T-cell (primary cell): ENCODE data around the gene RFPL3. TPM values are rescaled to one million over a fixed set of nuclear protein-coding genes. Genes with fewer than 3 reads are reported as not detected.
"Not testable (repeated sequence)": the region's sequence is repeated elsewhere in the genome, so short reads cannot be mapped to it uniquely, and the experiment has no call there.

Source experiments
- ATAC-seq, 4 experiments: fragments of 200-7000 bp in 3 of 4; fragments of 150-1000 bp in 1 of 4; cut with Tn5 transposase; replicated peaks in 1 of 4; 1 replicate in 3 of 4; 2 replicates in 1 of 4; pipeline ENCODE4 v1.10.0; 2021; ENCODE audit warnings: moderate library complexity in 3 of 4, mild to moderate bottlenecking in 2 of 4, moderate number of reproducible peaks in 1 of 4
- CTCF ChIA-PET, 2 donors: fragments of 300-600 bp; sonication (Branson Sonifier 250); formaldehyde crosslinking; loops; one replicate each; lab custom pipeline; 2022; ENCODE audit warnings: antibody characterized with exemption in 2 of 2; lab: Charles Lee
- POLR2A ChIA-PET, 2 donors: fragments of 300-600 bp; sonication (Branson Sonifier 250); formaldehyde crosslinking; loops; one replicate each; lab custom pipeline; 2022; ENCODE audit warnings: antibody characterized with exemption in 2 of 2; lab: Charles Lee
- DNase-seq, 35 experiments: peaks; one replicate each; pipeline versions ENCODE4 v3.0.0 to v3.0.0-alpha.2; 2013 to 2023
- H3K27ac ChIP-seq: one replicate; pipeline ENCODE4 v1.5.1; 2013; ENCODE audit warnings: low read length
- H3K27me3 ChIP-seq, 2 experiments: replicated peaks in 1 of 2; 1 replicate in 1 of 2; 2 replicates in 1 of 2; pipeline versions ENCODE4 v1.6.1 to v1.7.0; 2013; ENCODE audit warnings: low read length in 1 of 2, mixed read lengths in 1 of 2; ENCODE audit not compliant: control insufficient read depth in 2 of 2, insufficient read depth in 2 of 2; ENCODE audit errors: extremely low read depth in 1 of 2
- H3K36me3 ChIP-seq, 2 donors: 1 replicate in 1 of 2; 2 replicates in 1 of 2; pipeline versions ENCODE4 v1.6.1 to v1.7.0; 2013; ENCODE audit warnings: low read length in 1 of 2; ENCODE audit not compliant: control insufficient read depth in 2 of 2, insufficient read depth in 1 of 2; ENCODE audit errors: extremely low read depth in 1 of 2
- H3K4me1 ChIP-seq, 2 experiments: 1 replicate in 1 of 2; 2 replicates in 1 of 2; pipeline versions ENCODE4 v1.6.1 to v1.7.0; 2013; ENCODE audit warnings: low read length in 2 of 2, mixed read lengths in 1 of 2; ENCODE audit not compliant: insufficient read depth in 2 of 2, control insufficient read depth in 1 of 2; ENCODE audit errors: extremely low read depth in 1 of 2
- H3K4me3 ChIP-seq, 2 donors: 1 replicate in 1 of 2; 2 replicates in 1 of 2; pipeline versions ENCODE4 v1.5.1 to v1.7.0; 2013; ENCODE audit warnings: mild to moderate bottlenecking in 2 of 2, low read length in 1 of 2, moderate library complexity in 1 of 2; ENCODE audit not compliant: control insufficient read depth in 1 of 2; ENCODE audit errors: extremely low read depth in 1 of 2
- H3K9me3 ChIP-seq: 2 replicates; pipeline ENCODE4 v1.7.0; 2013
- H3K27ac Mint-ChIP-seq, 2 donors: one replicate each; pipeline ENCODE4 v1.8.0; 2020 to 2021; ENCODE audit warnings: mild to moderate bottlenecking in 2 of 2, mixed read lengths in 2 of 2
- H3K27me3 Mint-ChIP-seq, 2 donors: one replicate each; pipeline ENCODE4 v1.8.0; 2021 to 2022; ENCODE audit warnings: mixed read lengths in 2 of 2
- H3K36me3 Mint-ChIP-seq: one replicate; pipeline ENCODE4 v1.8.0; 2021; ENCODE audit warnings: mixed read lengths
- H3K4me1 Mint-ChIP-seq, 3 donors: one replicate each; pipeline ENCODE4 v1.8.0; 2020 to 2022; ENCODE audit warnings: mixed read lengths in 3 of 3, mild to moderate bottlenecking in 1 of 3
- H3K4me3 Mint-ChIP-seq, 3 donors: one replicate each; pipeline ENCODE4 v1.8.0; 2020 to 2022; ENCODE audit warnings: mild to moderate bottlenecking in 3 of 3, mixed read lengths in 3 of 3, moderate library complexity in 3 of 3
- H3K9me3 Mint-ChIP-seq, 3 donors: one replicate each; pipeline ENCODE4 v1.8.0; 2020 to 2022; ENCODE audit warnings: mixed read lengths in 3 of 3
- WGBS: methylation state at CpG from one replicate; pipeline ENCODE4 v1.1.5; 2013; ENCODE audit warnings: missing lambda C conversion rate; ENCODE audit not compliant: insufficient coverage; 5-methylcytosine and 5-hydroxymethylcytosine counted together
- total RNA-seq, 35 experiments: library from RNA in 6 of 35; stranded (reverse) in 6 of 35; fragments of 120-200 nt in 1 of 35; gene quantifications; one replicate each; pipeline versions ENCODE4 v1.2.1 to v1.2.4 and lab custom pipeline; 2013 to 2026

Gene RFPL3
- total RNA-seq (not detected), total RNA-seq (lab: John Stamatoyannopoulos, UW) (0 to 0.05 (median 0) reads per million in 29 experiments)
- not detected for total RNA-seq (2013)

DNA sequence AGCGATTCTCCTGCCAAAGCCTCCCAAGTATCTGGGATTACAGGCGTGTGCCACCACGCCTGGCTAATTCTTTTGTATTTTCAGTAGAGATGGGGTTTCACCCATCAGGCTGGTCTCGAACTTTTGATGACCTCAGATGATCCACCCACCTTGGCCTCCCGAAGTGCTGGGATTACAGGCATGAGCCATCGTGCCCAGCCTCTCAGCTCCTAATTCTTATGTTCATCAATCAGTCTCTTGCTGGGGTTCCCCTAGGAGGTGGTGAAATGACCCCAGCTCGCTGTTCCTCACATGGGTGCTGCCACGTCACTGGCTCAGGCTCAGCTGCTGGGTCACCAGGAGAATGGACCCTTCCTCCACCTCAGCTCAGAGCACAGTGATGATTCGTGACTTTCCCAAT is at the start of gene RFPL3:
Gene RFPL3, plus strand, starts transcription at position 301 of the 400 bp plus-strand sequence. CDS start 205 bp downstream, outside the sequence.
- H3K9me3 ChIP-seq, POLR2A ChIA-PET, ATAC-seq, H3K36me3 Mint-ChIP-seq, DNase-seq, H3K27me3 Mint-ChIP-seq, H3K4me1 Mint-ChIP-seq, H3K27me3 ChIP-seq, H3K36me3 ChIP-seq, H3K27ac ChIP-seq, H3K4me3 ChIP-seq, CTCF ChIA-PET, H3K4me1 ChIP-seq, H3K27ac Mint-ChIP-seq, H3K9me3 Mint-ChIP-seq, H3K4me3 Mint-ChIP-seq: not testable (repeated sequence)
- 88% methylated on average over 1 of the region's 9 CpGs for WGBS

DNA sequence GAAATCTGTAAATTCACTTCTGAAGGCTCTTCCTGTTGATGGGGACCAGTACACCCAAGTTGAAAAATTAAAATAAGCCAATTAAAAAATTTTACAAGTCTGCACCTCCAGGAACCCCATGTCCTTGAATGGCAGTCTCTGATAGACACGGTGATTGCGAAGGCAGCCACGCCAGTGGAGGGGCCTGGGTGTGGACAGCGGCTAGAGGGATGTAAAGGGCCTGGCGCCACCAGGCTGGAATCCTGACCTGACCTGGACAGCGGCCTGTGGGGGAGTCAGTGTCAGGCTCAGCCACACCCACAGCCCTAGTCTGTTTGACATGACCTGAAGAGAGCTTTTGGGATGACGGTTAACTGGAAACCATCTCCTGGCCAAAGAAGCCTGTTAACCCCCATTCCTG is 49.5 kb upstream of the RFPL3 start:
- ChIA-PET POLR2A (no interaction called here), CTCF (no interaction called here)
- Mint-ChIP-seq H3K27ac (no peak overlapping the region), H3K27me3 (peaks cover 26 to 66% of the 10 kb centered on the region in 2 donors), H3K4me1 (no peaks in the 10 kb centered on the region), H3K9me3 (no peaks in the 10 kb centered on the region), H3K4me3 (no peak overlapping the region), H3K36me3 (no peaks in the 10 kb centered on the region)
- Histone ChIP-seq H3K27me3 (peaks cover 0 to 48% of the 10 kb centered on the region in 2 experiments), H3K36me3 (no peaks in the 10 kb centered on the region), H3K4me3 (no peak overlapping the region), H3K9me3 (no peaks in the 10 kb centered on the region), H3K4me1 (no peaks in the 10 kb centered on the region), H3K27ac (no peak overlapping the region)
- no peak for ATAC-seq
- DNase-seq: no peak
- 82% methylated on average over 6 of the region's 7 CpGs for WGBS

DNA sequence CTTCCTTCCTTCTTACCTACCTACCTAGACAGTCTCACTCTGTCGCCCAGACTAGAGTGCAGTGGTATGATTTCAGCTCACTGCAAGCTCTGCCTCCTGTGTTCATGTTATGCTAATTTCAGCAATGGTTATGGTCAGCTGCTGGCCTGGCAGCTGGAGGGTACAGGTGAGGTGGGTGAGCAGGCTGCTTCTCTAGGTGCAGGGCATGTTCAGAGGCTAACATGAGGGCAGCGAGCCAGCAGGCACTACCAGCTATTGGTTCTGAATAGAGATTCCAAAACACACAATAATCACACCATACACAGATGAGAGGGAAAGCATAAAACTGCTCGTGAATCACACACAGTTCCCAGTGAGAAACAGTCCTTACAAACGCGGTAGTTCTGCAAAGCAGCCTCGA is 48.7 kb upstream of the RFPL3 start:
- Histone ChIP-seq H3K4me3 (no peak overlapping the region), H3K27me3 (peaks cover 3 to 48% of the 10 kb centered on the region in 2 experiments), H3K36me3 (no peaks in the 10 kb centered on the region), H3K9me3 (no peaks in the 10 kb centered on the region), H3K4me1 (no peaks in the 10 kb centered on the region), H3K27ac (no peak overlapping the region)
- Mint-ChIP-seq H3K27ac (no peak overlapping the region), H3K27me3 (peaks cover 26 to 65% of the 10 kb centered on the region in 2 donors), H3K4me3 (no peak overlapping the region), H3K36me3 (no peaks in the 10 kb centered on the region), H3K9me3 (no peaks in the 10 kb centered on the region), H3K4me1 (no peaks in the 10 kb centered on the region)
- DNase-seq (no peak), ATAC-seq (no peak)
- CTCF ChIA-PET: no interaction called here
- POLR2A ChIA-PET: no interaction called here
- WGBS: 60% methylated on average over 2 of the region's 6 CpGs

DNA sequence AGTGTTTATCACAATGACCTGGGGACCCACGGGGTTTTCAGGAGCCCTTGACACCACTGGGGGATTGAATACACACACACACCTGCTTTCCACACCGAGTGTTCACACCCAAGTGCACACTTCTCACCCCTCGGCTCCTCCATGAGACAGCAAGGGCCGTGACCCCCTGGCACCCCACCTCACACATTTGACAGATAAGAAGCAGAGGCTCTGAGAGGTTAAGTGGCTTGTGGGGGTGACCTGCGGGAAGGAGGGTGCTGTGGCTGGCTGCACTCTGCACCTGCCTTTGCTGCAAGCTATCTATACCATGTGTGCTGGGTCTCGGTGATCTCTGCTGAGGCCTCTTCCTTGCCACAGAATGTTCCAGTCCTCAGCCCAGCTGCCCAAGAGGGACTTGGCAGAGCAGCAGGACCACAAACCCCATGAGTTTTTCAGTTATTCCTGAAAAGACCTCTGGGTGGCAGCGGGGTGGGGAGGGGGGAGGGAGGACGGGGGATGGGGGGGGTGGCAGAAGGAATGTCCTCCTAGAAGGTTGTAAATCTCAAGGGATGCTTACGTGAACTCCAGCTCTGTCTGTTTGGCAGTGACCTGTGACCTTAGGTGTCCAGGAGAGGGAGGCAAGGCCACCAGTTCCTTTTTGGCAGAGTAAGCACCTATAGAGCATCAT is 47.9 kb upstream of the RFPL3 start:
- Mint-ChIP-seq H3K27ac (no peak overlapping the region), H3K27me3 (peaks cover 26 to 60% of the 10 kb centered on the region in 2 donors), H3K36me3 (no peaks in the 10 kb centered on the region), H3K9me3 (no peaks in the 10 kb centered on the region), H3K4me3 (no peak overlapping the region), H3K4me1 (no peaks in the 10 kb centered on the region)
- POLR2A ChIA-PET: no interaction called here
- WGBS: 50% methylated on average over 2 of the region's 9 CpGs
- Histone ChIP-seq H3K4me1 (no peaks in the 10 kb centered on the region), H3K27ac (no peak overlapping the region), H3K27me3 (peaks cover 3 to 48% of the 10 kb centered on the region in 2 experiments), H3K9me3 (no peaks in the 10 kb centered on the region), H3K4me3 (no peak overlapping the region), H3K36me3 (no peaks in the 10 kb centered on the region)
- no peak for DNase-seq
- CTCF ChIA-PET: no interaction called here
- no peak for ATAC-seq

DNA sequence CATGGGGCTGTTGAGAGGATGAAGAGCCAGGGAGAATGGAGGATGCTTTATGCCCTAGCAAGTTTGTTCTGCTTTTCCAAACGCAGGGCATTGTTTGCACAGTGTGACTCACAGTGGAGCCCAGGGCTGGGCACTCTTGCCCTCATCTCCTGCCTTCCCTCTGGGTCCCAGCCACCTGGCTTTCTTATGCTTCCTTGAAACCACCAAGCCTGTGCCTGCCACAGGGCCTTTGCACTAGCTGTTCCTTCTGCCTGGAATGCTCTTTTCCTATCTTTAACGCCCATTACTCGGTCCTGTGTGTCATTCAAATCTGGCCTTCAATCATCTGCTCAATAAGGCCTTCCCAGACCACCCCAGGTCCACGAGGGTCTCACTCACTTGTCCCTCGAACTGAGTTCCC is 46.9 kb upstream of the RFPL3 start:
- no peaks in the 10 kb centered on the region for H3K36me3 Mint-ChIP-seq
- no peak overlapping the region for H3K27ac Mint-ChIP-seq
- H3K4me1 Mint-ChIP-seq: no peaks in the 10 kb centered on the region
- no peaks in the 10 kb centered on the region for H3K4me1 ChIP-seq
- H3K36me3 ChIP-seq: no peaks in the 10 kb centered on the region
- H3K27ac ChIP-seq: no peak overlapping the region
- peaks cover 28 to 50% of the 10 kb centered on the region in 2 donors for H3K27me3 Mint-ChIP-seq
- no peaks in the 10 kb centered on the region for H3K9me3 ChIP-seq
- H3K4me3 ChIP-seq: no peak overlapping the region
- DNase-seq: no peak
- CTCF ChIA-PET: no interaction called here
- peaks cover 3 to 41% of the 10 kb centered on the region in 2 experiments for H3K27me3 ChIP-seq
- POLR2A ChIA-PET: no interaction called here
- 55% methylated on average over 3 of the region's 5 CpGs for WGBS
- no peak for ATAC-seq
- H3K4me3 Mint-ChIP-seq: no peak overlapping the region
- H3K9me3 Mint-ChIP-seq: no peaks in the 10 kb centered on the region

DNA sequence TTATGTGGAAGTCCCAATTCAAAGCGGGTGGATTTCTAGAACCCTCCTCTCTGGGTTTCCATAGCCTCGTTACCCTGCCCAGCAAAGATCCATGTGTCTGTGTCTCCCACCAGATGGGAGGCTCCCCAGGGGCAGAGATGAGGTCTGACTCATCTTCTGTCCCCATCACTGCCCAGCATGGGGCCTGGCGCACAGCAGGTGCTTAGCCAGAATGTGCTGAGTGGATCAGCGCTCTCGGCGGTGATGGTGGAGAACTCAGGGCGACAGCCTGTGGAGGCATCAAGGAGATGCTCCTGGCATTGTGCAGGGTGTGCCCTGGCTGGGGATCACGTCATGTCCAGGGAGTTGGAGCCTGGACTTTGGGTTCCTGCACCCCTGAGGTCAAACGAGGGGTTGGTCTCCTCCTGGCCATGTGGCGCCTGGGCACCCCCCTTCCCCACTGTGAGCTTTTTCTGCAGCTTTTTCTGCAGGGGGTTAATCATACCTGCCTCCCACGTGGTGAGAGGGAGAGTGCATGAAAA is 46.1 kb upstream of the RFPL3 start:
- H3K36me3 ChIP-seq: no peaks in the 10 kb centered on the region
- ATAC-seq: no peak
- WGBS: 81% methylated on average over 9 of the region's 11 CpGs

More for the DNA sequence above, 46.1 kb upstream of the RFPL3 start:
- Histone ChIP-seq H3K27me3 (peaks cover 3 to 39% of the 10 kb centered on the region in 2 experiments), H3K4me3 (no peak overlapping the region), H3K27ac (no peak overlapping the region), H3K9me3 (no peaks in the 10 kb centered on the region), H3K4me1 (no peaks in the 10 kb centered on the region)
- Mint-ChIP-seq H3K4me3 (no peak overlapping the region), H3K27ac (no peak overlapping the region), H3K4me1 (no peaks in the 10 kb centered on the region), H3K9me3 (no peaks in the 10 kb centered on the region), H3K36me3 (no peaks in the 10 kb centered on the region), H3K27me3 (peaks cover 25 to 43% of the 10 kb centered on the region in 2 donors)
- CTCF ChIA-PET: no interaction called here
- POLR2A ChIA-PET: no interaction called here
- no peak for DNase-seq
